ENCODE results near the gene MYBPC1. TPM values are rescaled to one million over a fixed set of nuclear protein-coding genes. Genes with fewer than 3 reads are reported as not detected.

The MYBPC1 gene, protein sequence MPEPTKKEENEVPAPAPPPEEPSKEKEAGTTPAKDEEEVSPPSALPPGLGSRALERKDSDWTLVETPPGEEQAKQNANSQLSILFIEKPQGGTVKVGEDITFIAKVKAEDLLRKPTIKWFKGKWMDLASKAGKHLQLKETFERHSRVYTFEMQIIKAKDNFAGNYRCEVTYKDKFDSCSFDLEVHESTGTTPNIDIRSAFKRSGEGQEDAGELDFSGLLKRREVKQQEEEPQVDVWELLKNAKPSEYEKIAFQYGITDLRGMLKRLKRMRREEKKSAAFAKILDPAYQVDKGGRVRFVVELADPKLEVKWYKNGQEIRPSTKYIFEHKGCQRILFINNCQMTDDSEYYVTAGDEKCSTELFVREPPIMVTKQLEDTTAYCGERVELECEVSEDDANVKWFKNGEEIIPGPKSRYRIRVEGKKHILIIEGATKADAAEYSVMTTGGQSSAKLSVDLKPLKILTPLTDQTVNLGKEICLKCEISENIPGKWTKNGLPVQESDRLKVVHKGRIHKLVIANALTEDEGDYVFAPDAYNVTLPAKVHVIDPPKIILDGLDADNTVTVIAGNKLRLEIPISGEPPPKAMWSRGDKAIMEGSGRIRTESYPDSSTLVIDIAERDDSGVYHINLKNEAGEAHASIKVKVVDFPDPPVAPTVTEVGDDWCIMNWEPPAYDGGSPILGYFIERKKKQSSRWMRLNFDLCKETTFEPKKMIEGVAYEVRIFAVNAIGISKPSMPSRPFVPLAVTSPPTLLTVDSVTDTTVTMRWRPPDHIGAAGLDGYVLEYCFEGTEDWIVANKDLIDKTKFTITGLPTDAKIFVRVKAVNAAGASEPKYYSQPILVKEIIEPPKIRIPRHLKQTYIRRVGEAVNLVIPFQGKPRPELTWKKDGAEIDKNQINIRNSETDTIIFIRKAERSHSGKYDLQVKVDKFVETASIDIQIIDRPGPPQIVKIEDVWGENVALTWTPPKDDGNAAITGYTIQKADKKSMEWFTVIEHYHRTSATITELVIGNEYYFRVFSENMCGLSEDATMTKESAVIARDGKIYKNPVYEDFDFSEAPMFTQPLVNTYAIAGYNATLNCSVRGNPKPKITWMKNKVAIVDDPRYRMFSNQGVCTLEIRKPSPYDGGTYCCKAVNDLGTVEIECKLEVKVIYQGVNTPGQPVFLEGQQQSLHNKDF
- 0.19 TPM in 1 of 2 replicates, not detected in the other for total RNA-seq (2022)
- Bru-seq, nascent RNA, result percentile 10 among the genes with signal in this experiment
- BruChase-seq, experiment 1, labeled RNA remaining after a 2-hour chase, result percentile 14 among the genes with signal in this experiment
- BruChase-seq, experiment 2, labeled RNA remaining after a 6-hour chase, result percentile 13 among the genes with signal in this experiment
- long read RNA-seq, result 0 reads

DNA sequence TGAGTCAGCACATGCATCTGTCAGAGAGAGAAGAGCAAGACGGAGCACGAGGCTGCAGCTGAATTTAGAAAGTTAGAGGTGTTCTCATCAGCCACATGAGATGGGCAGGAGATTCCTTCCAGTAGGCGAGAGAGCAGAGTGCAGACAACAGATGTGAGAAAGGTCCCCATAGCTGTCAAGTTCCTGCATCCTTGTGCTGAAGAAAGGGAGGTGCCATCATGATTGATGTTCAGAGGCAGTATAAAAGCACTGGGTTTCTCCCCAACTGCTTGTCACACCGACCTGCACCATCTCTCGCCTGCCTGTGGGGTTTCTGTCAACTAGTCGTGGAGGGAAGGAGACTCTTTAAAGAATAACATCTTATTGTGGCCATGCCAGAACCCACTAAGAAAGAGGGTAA lies at the start of gene MYBPC1:
Gene MYBPC1, plus strand, starts transcription at position 272 of the 400 bp plus-strand sequence. Its CDS starts 100 bp downstream, at position 372.
- intact Hi-C loops (cut with micrococcal nuclease; ENCODE audit: unreplicated experiment), result no loop called here
- Histone ChIP-seq H3K27me3 (replicated peaks; ENCODE audit: control insufficient read depth, insufficient read depth, low read length) (no peaks in the 10 kb centered on the region), H3K9me3 (no peaks in the 10 kb centered on the region; the same call in 1 of the 2 replicates), H3K4me3 (ENCODE audit: low read depth, low read length) (no peak within 1 kb of the TSS), H3K4me1 (peaks cover 11% of the 10 kb centered on the region), H3K36me3 (ENCODE audit: control insufficient read depth, insufficient read depth, low read length) (no peaks in the 10 kb centered on the region)
- H3K36me3 Mint-ChIP-seq (ENCODE audit: insufficient read depth, unreplicated experiment), result no peaks in the 10 kb centered on the region
- H3K4me3 Mint-ChIP-seq (ENCODE audit: unreplicated experiment), result no peak within 1 kb of the TSS
- no TSS peak for BruUV-seq (replicated peaks)
- H3K27me3 Mint-ChIP-seq (ENCODE audit: insufficient read depth, unreplicated experiment), result no peaks in the 10 kb centered on the region
- POLR2A ChIA-PET, result no interaction called here
- peaks cover 6% of the 10 kb centered on the region for H3K4me1 Mint-ChIP-seq (ENCODE audit: low read depth, unreplicated experiment)
- DNase-seq, result peak in 1 of 2 experiments; percentile 9
- no peaks in the 10 kb centered on the region for H3K9me3 Mint-ChIP-seq (ENCODE audit: unreplicated experiment)
- H3K27ac Mint-ChIP-seq (ENCODE audit: unreplicated experiment), result no peak within 1 kb of the TSS
- TF ChIP-seq, protein P1, sequence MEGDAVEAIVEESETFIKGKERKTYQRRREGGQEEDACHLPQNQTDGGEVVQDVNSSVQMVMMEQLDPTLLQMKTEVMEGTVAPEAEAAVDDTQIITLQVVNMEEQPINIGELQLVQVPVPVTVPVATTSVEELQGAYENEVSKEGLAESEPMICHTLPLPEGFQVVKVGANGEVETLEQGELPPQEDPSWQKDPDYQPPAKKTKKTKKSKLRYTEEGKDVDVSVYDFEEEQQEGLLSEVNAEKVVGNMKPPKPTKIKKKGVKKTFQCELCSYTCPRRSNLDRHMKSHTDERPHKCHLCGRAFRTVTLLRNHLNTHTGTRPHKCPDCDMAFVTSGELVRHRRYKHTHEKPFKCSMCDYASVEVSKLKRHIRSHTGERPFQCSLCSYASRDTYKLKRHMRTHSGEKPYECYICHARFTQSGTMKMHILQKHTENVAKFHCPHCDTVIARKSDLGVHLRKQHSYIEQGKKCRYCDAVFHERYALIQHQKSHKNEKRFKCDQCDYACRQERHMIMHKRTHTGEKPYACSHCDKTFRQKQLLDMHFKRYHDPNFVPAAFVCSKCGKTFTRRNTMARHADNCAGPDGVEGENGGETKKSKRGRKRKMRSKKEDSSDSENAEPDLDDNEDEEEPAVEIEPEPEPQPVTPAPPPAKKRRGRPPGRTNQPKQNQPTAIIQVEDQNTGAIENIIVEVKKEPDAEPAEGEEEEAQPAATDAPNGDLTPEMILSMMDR (IDR thresholded peaks at IDR 0.05; ENCODE audit: insufficient read depth in 1 of 2, low read depth in 1 of 2, low read length in 1 of 2, severe bottlenecking in 1 of 2, unreplicated experiment in 1 of 2), result no peak
- CTCF ChIA-PET, result no interaction called here

DNA sequence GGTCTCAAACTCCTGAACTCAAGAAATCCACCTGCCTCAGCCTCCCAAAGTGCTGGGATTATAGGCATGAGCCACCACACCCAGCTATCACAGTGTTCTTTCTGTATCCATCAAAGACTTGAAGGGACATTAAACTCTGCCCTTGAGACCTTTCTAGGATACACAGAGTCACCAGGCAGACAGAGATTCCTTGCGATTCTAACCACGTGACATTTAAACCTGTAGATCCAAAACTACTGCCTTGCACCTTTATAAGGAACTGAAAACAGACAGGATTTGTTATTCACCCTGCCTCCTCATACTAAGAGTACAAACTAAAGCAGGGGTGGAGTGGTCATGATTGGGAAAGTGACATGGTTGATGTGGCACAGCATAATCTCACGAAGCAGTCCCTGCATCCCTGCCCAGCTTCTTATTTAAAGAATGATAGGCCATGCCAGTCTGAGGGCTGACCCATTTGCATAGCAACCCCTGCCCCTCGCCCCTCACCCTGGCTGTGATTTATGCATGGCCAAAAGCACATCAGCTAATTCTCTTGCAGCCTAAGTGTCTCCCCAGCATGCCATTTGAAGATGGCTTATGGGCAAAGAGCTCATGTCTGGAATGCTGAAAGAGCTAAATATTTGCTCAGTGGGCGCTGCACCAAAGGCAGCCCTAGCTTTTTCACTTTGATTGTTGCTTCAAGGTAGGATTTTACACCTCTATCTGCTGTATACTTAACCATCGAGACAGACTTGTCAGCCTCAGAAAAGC lies 43.2 kb upstream of the MYBPC1 start:
- no peaks in the 10 kb centered on the region for H3K27me3 Mint-ChIP-seq (ENCODE audit: insufficient read depth, unreplicated experiment)
- TF ChIP-seq, protein P1 (IDR thresholded peaks at IDR 0.05; ENCODE audit: insufficient read depth in 1 of 2, low read depth in 1 of 2, low read length in 1 of 2, severe bottlenecking in 1 of 2, unreplicated experiment in 1 of 2), result no peak
- intact Hi-C loops (cut with micrococcal nuclease; ENCODE audit: unreplicated experiment), result no loop called here

More for the DNA sequence above, 43.2 kb upstream of the MYBPC1 start:
- Histone ChIP-seq H3K36me3 (ENCODE audit: control insufficient read depth, insufficient read depth, low read length) (no peaks in the 10 kb centered on the region), H3K9me3 (peaks cover 6% of the 10 kb centered on the region; the same call in 1 of the 2 replicates), H3K4me1 (no peaks in the 10 kb centered on the region), H3K4me3 (ENCODE audit: low read depth, low read length) (no peak overlapping the region), H3K27me3 (replicated peaks; ENCODE audit: control insufficient read depth, insufficient read depth, low read length) (no peaks in the 10 kb centered on the region)
- Mint-ChIP-seq H3K36me3 (ENCODE audit: insufficient read depth, unreplicated experiment) (no peaks in the 10 kb centered on the region), H3K9me3 (ENCODE audit: unreplicated experiment) (peaks cover 10% of the 10 kb centered on the region), H3K4me3 (ENCODE audit: unreplicated experiment) (no peak overlapping the region), H3K4me1 (ENCODE audit: low read depth, unreplicated experiment) (no peaks in the 10 kb centered on the region), H3K27ac (ENCODE audit: unreplicated experiment) (no peak overlapping the region)
- ChIA-PET CTCF (no interaction called here), POLR2A (no interaction called here)
- DNase-seq, result no peak
- BruUV-seq (replicated peaks), result no TSS peak

Data from Caco-2 (cell line).